ENCODE data around the gene TAF1.

Gene TAF1

DNA sequence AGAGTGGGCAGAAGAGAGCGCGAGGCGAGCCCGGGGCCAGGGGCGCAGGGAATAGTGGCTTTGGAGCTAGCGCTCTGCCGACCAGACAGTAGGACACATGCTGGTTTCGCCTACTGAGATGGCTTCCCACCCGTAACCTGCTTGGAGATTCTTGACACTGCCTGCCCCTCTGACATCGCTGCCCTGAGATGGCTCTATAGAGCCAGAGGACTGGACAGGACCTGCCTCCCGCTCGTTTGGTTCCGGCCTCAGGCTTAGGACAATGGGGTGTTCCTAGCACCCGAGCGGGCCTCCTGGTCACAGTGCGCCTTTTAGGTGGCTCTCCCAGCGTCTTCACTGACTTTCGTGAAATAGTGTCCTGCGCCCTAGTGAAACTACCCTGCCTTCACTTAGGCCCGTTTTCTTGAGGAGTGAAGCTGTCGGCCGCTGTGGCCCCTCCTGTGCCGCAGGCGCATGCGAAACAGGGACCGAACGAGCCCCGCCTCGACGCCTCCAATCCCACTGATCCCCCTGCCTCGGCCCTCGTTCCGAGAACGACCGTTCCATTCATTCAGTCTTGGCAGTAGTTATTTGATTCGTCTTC is 608 bp downstream of the TAF1 start:
- Histone ChIP-seq H3K4me3 (replicated peaks; ENCODE audit: insufficient read depth, low read length) (peak overlapping the region; percentile 76), H3K27ac (replicated peaks) (peak overlapping the region; percentile 92), H3K27me3 (ENCODE audit: insufficient read depth, poor library complexity, severe bottlenecking) (no peaks in the 10 kb centered on the region)
- TF ChIP-seq, protein P1, sequence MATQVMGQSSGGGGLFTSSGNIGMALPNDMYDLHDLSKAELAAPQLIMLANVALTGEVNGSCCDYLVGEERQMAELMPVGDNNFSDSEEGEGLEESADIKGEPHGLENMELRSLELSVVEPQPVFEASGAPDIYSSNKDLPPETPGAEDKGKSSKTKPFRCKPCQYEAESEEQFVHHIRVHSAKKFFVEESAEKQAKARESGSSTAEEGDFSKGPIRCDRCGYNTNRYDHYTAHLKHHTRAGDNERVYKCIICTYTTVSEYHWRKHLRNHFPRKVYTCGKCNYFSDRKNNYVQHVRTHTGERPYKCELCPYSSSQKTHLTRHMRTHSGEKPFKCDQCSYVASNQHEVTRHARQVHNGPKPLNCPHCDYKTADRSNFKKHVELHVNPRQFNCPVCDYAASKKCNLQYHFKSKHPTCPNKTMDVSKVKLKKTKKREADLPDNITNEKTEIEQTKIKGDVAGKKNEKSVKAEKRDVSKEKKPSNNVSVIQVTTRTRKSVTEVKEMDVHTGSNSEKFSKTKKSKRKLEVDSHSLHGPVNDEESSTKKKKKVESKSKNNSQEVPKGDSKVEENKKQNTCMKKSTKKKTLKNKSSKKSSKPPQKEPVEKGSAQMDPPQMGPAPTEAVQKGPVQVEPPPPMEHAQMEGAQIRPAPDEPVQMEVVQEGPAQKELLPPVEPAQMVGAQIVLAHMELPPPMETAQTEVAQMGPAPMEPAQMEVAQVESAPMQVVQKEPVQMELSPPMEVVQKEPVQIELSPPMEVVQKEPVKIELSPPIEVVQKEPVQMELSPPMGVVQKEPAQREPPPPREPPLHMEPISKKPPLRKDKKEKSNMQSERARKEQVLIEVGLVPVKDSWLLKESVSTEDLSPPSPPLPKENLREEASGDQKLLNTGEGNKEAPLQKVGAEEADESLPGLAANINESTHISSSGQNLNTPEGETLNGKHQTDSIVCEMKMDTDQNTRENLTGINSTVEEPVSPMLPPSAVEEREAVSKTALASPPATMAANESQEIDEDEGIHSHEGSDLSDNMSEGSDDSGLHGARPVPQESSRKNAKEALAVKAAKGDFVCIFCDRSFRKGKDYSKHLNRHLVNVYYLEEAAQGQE (IDR thresholded peaks at IDR 0.05; ENCODE audit: insufficient replicate concordance, low read depth) = no peak
- TF ChIP-seq POLR2AphosphoS5 (IDR thresholded peaks at IDR 0.05; ENCODE audit: low read depth) = no peak
- TF ChIP-seq SPI1 (IDR thresholded peaks at IDR 0.05; ENCODE audit: borderline replicate concordance, low read depth) = no peak
- TF ChIP-seq, protein P2, sequence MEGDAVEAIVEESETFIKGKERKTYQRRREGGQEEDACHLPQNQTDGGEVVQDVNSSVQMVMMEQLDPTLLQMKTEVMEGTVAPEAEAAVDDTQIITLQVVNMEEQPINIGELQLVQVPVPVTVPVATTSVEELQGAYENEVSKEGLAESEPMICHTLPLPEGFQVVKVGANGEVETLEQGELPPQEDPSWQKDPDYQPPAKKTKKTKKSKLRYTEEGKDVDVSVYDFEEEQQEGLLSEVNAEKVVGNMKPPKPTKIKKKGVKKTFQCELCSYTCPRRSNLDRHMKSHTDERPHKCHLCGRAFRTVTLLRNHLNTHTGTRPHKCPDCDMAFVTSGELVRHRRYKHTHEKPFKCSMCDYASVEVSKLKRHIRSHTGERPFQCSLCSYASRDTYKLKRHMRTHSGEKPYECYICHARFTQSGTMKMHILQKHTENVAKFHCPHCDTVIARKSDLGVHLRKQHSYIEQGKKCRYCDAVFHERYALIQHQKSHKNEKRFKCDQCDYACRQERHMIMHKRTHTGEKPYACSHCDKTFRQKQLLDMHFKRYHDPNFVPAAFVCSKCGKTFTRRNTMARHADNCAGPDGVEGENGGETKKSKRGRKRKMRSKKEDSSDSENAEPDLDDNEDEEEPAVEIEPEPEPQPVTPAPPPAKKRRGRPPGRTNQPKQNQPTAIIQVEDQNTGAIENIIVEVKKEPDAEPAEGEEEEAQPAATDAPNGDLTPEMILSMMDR (IDR thresholded peaks at IDR 0.05; ENCODE audit: insufficient read depth, low read length) = no peak
- no peak for TF ChIP-seq GABPA (IDR thresholded peaks at IDR 0.05; ENCODE audit: low read depth)
- peak in 1 of 2 experiments; percentile 9 for DNase-seq (ENCODE audit: low read depth in 1 of 2, low spot score in 1 of 2)

DNA sequence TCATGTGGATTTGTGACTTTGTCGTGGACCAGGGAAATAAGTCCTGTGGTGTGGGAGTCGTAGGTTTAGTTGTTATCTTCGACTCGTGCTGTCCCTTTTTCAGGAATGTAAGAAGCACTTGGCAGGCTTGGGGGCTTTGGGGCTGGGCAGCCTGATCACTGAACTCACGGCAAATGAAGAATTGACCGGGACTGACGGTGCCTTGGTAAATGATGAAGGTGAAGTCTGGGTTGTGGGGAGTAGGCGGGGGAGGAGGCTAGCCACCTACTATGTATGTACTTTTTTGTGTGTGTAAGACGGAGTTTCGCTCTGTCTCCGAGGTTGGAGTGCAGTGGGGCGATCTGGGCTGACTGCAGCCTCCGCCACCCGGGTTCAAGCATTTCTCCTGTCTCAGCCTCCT is 1.2 kb downstream of the TAF1 start:
- TF ChIP-seq, protein P1 (IDR thresholded peaks at IDR 0.05; ENCODE audit: insufficient replicate concordance, low read depth) = no peak
- TF ChIP-seq SPI1 (IDR thresholded peaks at IDR 0.05; ENCODE audit: borderline replicate concordance, low read depth) (no peak), GABPA (IDR thresholded peaks at IDR 0.05; ENCODE audit: low read depth) (no peak), POLR2AphosphoS5 (IDR thresholded peaks at IDR 0.05; ENCODE audit: low read depth) (no peak)
- TF ChIP-seq, protein P2 (IDR thresholded peaks at IDR 0.05; ENCODE audit: insufficient read depth, low read length) = no peak
- Histone ChIP-seq H3K4me3 (replicated peaks; ENCODE audit: insufficient read depth, low read length) (peak overlapping the region; percentile 76), H3K27me3 (ENCODE audit: insufficient read depth, poor library complexity, severe bottlenecking) (no peaks in the 10 kb centered on the region), H3K27ac (replicated peaks) (peak overlapping the region; percentile 92)
- DNase-seq (ENCODE audit: low read depth in 1 of 2, low spot score in 1 of 2) = no peak

DNA sequence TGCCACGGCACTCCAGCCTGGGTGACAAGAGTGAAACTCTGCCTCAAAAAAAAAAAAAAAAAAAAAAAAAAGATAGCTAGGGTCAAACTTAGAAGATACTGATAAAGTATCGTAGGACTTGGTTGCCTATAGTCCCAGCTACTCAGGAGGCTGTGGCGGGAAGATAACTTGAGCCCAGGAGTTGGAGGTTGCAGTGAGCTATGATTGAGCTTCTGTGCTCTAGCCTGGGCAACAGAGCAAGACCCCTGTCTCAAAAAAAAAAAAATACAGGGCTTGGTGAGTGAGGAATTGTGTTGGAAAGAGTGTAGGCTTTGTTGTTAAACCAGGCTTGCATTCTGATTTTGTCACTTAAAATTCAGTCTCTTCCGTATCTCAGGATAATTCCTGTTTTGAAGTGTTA is 6.2 kb downstream of the TAF1 start:
- H3K4me3 ChIP-seq (replicated peaks; ENCODE audit: insufficient read depth, low read length) = no peak overlapping the region
- no peak for DNase-seq (ENCODE audit: low read depth in 1 of 2, low spot score in 1 of 2)
- no peak for TF ChIP-seq SPI1 (IDR thresholded peaks at IDR 0.05; ENCODE audit: borderline replicate concordance, low read depth)
- TF ChIP-seq GABPA (IDR thresholded peaks at IDR 0.05; ENCODE audit: low read depth) = no peak
- TF ChIP-seq, protein P2 (IDR thresholded peaks at IDR 0.05; ENCODE audit: insufficient read depth, low read length) = no peak
- TF ChIP-seq, protein P1 (IDR thresholded peaks at IDR 0.05; ENCODE audit: insufficient replicate concordance, low read depth) = no peak
- no peak for TF ChIP-seq POLR2AphosphoS5 (IDR thresholded peaks at IDR 0.05; ENCODE audit: low read depth)
- no peaks in the 10 kb centered on the region for H3K27me3 ChIP-seq (ENCODE audit: insufficient read depth, poor library complexity, severe bottlenecking)
- H3K27ac ChIP-seq (replicated peaks) = no peak overlapping the region
